Measurements from ENCODE around the gene CYP4F22.
"Not testable (repeated sequence)": the region's sequence is repeated elsewhere in the genome, so short reads cannot be mapped to it uniquely, and the experiment has no call there.

Gene CYP4F22

DNA sequence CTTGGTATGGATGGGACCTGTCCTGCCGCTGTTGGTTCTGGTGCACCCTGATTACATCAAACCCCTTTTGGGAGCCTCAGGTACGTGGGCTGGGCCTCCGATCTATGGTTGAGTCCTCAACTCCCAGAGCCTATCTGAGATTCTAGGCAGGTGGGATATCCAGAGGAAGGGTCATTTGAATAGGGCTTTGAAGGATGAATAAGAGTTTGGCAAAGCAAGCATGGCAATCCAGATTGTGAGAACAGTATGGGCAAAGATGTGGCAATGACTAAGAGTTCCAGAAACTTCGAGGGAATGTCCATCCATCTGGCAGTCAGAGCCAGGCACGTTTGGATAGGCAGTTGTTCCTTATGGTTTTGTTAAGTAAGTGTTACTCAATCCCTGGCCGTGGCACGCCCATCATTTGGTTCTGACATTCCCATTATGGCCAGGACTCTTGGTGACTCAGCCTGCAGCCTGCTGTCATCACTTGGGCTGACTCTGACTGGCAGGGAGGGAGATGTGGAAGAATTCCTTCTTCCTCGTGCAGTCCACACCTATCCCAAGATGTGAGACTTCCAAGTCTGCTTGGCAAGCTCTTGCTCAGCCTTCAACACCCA is 21.5 kb downstream of the CYP4F22 start:
- TF ChIP-seq, protein P1, sequence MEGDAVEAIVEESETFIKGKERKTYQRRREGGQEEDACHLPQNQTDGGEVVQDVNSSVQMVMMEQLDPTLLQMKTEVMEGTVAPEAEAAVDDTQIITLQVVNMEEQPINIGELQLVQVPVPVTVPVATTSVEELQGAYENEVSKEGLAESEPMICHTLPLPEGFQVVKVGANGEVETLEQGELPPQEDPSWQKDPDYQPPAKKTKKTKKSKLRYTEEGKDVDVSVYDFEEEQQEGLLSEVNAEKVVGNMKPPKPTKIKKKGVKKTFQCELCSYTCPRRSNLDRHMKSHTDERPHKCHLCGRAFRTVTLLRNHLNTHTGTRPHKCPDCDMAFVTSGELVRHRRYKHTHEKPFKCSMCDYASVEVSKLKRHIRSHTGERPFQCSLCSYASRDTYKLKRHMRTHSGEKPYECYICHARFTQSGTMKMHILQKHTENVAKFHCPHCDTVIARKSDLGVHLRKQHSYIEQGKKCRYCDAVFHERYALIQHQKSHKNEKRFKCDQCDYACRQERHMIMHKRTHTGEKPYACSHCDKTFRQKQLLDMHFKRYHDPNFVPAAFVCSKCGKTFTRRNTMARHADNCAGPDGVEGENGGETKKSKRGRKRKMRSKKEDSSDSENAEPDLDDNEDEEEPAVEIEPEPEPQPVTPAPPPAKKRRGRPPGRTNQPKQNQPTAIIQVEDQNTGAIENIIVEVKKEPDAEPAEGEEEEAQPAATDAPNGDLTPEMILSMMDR (IDR thresholded peaks at IDR 0.05; ENCODE audit: borderline replicate concordance, insufficient read depth, low read depth, low read length), result no peak
- no peak overlapping the region for H3K4me3 ChIP-seq (ENCODE audit: low read depth, low read length)

DNA sequence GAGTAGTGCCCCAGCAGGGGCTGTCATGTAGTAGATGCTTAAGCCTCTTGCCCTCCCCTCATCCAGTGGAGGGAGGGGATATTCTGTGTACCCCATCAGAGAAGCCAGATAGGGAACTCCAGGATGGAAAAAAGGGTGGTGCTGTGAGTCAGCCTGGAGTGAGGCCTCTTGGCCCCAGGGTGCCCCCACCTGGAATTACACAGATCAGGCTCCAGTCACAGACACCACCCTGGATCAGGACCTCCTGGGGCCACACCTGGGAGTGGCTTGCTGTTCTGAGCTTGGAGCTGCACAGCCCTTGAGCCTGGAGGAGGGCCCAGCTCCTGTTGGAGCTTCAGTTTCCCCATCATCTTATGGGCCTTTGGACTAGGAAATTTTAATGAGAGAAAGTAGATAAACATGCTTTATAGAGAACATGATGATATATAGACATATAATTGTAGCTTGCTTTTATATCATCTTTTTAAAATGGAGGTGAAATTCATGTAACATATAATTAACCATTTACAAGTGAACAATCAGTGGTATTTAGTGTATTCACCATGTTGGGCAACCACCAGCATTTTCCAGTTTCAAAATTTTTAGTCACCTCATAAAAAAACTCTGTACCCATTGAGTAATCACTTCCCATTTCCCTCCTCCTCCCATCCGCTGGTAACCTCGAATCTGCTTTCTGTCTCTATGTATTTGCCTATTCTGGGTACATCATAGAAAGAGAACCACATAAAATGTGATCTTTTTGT is 24.6 kb downstream of the CYP4F22 start:
- H3K4me3 ChIP-seq (ENCODE audit: low read depth, low read length), result no peak overlapping the region
- TF ChIP-seq, protein P1 (IDR thresholded peaks at IDR 0.05; ENCODE audit: borderline replicate concordance, insufficient read depth, low read depth, low read length), result no peak

DNA sequence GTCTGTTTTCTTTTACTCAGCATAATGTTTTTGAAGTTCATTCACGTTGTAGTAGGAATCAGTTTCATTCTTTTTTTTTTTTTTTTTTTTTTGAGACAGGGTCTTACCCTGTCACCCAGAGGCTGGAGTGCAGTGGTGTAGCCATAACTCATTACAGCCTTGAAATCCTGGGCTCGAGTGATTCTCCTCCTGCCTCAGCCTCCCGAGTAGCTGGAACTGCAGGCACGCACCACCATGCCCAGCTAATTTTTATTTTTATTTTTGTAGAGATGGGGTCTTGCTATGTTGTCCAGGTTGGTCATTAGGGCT is 25.2 kb downstream of the CYP4F22 start:
- not testable (repeated sequence) for H3K4me3 ChIP-seq (ENCODE audit: low read depth, low read length)

DNA sequence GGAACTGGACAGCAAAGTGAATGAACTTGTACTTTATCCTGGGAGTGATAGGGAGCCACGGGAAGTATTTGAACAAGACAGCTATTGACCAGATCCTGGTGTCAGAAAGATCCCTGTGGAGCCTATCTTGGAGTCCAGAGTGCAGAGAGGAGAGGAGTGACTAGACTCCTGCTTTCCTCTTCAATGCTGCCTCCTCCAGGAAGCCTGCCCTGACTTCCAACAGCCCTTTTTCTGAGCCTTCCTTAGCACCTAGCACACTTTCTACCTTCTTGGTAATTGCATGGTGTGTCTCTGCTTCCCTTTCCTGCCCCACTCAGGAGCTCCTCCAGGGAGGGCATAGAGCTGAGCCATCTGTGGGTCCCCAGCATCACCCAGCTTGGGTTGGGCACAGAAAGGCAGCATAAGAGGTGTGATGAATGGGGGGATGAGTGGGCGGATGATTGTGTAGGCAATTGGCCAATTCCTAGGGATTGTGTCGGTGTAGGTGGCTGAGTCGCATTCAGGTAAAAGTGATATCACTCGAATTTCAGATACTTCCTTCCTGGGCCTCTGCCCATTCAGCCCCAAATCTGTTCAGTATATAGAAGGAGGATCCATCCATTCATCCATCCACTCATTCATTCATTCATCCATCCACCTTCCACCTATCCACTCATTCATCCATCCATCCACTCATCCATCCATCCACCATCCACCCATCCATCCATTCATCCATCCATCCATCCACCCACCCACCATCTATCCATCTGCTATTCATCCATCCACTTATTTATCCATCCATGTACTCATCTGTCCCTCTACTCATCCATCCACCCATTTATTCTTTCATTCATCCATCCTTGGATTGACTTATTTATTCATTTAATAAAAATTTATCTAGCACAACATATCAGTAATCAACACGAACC is 26.9 kb downstream of the CYP4F22 start:
- no peak overlapping the region for H3K4me3 ChIP-seq (ENCODE audit: low read depth, low read length)
- TF ChIP-seq, protein P1 (IDR thresholded peaks at IDR 0.05; ENCODE audit: borderline replicate concordance, insufficient read depth, low read depth, low read length), result no peak

DNA sequence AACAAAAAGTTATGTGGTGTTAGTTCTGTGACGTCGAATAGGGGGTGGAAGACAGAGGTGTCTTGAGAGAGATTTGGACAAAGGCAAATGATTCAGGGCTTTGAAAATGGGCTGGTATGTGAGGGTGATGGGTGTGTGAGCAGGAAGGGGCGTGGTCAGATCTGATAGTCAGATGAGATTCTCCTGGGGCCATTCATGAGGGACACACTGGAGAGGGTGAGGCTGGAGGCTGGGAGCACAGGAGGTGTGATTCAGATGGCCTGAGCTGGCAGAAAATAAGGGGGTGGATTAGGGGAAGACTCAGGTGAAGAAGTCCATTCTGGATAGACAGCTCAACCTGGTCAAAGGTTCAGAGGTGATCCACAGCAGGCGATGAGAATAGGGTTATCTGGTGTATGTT is 28.0 kb downstream of the CYP4F22 start:
- TF ChIP-seq, protein P1 (IDR thresholded peaks at IDR 0.05; ENCODE audit: borderline replicate concordance, insufficient read depth, low read depth, low read length), result no peak
- H3K4me3 ChIP-seq (ENCODE audit: low read depth, low read length), result no peak overlapping the region

DNA sequence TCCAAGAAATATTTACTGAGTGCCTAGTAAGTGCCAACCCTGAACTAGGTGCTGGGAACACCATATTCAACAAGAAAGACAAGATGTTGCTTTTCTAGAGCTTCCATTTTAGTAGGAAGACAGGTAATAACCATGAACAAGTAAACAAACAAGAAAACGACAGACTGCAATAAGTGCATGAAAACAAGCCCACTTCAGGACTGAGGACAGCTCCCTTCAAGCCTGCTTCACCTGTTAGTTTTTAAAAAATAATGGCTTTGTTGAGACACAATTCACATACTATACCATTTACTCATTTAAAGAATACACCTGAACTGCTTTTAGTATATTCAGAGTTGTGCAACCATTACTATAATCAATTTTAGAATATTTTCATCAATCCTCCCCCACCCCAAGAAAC is 30.4 kb downstream of the CYP4F22 start:
- no peak overlapping the region for H3K4me3 ChIP-seq (ENCODE audit: low read depth, low read length)
- TF ChIP-seq, protein P1 (IDR thresholded peaks at IDR 0.05; ENCODE audit: borderline replicate concordance, insufficient read depth, low read depth, low read length), result no peak

DNA sequence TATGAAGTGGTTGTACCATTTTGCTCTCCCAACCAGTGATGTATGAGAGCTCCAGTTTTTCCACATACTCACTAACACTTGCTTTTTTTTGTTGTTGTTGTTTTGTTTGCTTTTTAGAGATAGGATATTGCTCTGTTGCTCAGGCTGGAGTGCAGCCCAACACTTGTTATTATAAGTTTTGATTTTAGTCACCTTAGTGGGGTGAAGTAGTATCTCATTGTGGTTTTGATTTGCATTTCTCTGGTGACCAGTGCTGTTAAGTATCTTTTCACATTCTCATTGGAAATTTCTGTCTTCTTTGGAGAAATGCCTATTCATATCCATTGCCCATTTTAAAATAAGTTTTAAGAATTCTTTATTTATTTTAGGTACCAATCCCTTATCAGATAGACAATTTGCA is 31.3 kb downstream of the CYP4F22 start:
- TF ChIP-seq, protein P1 (IDR thresholded peaks at IDR 0.05; ENCODE audit: borderline replicate concordance, insufficient read depth, low read depth, low read length), result no peak
- H3K4me3 ChIP-seq (ENCODE audit: low read depth, low read length), result no peak overlapping the region

Data from GM12875 (cell line).